IMR-90 (cell line): ENCODE results near the gene PALM.
"Not testable (repeated sequence)": the region's sequence is repeated elsewhere in the genome, so short reads cannot be mapped to it uniquely, and the experiment has no call there.

Source experiments
- BHLHE40 ChIP-seq: fragments of 150-350 bp; IDR thresholded peaks from 2 replicates; pipeline ENCODE4 v1.6.1; 2016; ENCODE audit warnings: mild to moderate bottlenecking, low read depth, low read length
- MAFK ChIP-seq: IDR thresholded peaks from 2 replicates; pipeline ENCODE4 v1.6.1; 2012; ENCODE audit warnings: low read depth, low read length, improper control_type of control experiment
- POLR2A ChIP-seq: IDR thresholded peaks from 2 replicates; pipeline ENCODE4 v1.6.1; 2012; ENCODE audit warnings: mild to moderate bottlenecking, low read depth, low read length
- RAD21 ChIP-seq: IDR thresholded peaks from 2 replicates; pipeline ENCODE4 v1.6.1; 2012; ENCODE audit warnings: low read length, improper control_type of control experiment
- TF ChIP-seq, protein P1 (sequence below): conservative IDR thresholded peaks from 2 replicates; pipeline ENCODE4 v1.5.1; 2012; ENCODE audit warnings: mild to moderate bottlenecking, low read depth, low read length, improper control_type of control experiment

DNA sequence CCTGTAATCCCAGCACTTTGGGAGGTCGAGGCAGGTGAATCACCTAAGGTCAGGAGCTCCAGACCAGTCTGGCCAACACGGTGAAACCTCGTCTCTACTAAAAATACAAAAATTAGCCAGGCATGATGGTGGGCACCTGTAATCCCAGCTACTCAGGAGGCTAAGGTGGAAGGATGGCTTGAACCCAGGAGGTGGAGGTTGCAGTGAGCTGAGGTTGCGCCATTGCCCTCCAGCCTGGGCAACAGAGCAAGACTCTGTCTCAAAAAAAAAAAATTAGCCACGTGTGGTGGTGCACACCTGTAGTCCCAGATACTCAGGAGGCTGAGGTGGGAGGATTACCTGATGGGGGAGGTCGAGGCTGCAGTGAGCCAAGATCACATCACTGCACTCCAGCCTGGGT, 5.9 kb upstream of the PALM start:
- not testable (repeated sequence) for TF ChIP-seq POLR2A, RAD21, BHLHE40, MAFK
- TF ChIP-seq, protein P1, sequence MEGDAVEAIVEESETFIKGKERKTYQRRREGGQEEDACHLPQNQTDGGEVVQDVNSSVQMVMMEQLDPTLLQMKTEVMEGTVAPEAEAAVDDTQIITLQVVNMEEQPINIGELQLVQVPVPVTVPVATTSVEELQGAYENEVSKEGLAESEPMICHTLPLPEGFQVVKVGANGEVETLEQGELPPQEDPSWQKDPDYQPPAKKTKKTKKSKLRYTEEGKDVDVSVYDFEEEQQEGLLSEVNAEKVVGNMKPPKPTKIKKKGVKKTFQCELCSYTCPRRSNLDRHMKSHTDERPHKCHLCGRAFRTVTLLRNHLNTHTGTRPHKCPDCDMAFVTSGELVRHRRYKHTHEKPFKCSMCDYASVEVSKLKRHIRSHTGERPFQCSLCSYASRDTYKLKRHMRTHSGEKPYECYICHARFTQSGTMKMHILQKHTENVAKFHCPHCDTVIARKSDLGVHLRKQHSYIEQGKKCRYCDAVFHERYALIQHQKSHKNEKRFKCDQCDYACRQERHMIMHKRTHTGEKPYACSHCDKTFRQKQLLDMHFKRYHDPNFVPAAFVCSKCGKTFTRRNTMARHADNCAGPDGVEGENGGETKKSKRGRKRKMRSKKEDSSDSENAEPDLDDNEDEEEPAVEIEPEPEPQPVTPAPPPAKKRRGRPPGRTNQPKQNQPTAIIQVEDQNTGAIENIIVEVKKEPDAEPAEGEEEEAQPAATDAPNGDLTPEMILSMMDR: not testable (repeated sequence)
